Activated naive CD4-positive, alpha-beta T cell treated with anti-CD3 and anti-CD28 coated beads for 36 hours (primary cell): ENCODE measurements around the gene IRF3. TPM values are rescaled to one million over a fixed set of nuclear protein-coding genes. Genes with fewer than 3 reads are reported as not detected.

Experiments used
- CTCF ChIA-PET: fragments of 350-600 bp; sonication (Branson Sonifier 250); formaldehyde crosslinking; loops from one replicate; lab custom pipeline; 2021; ENCODE audit warnings: antibody characterized with exemption; lab: Charles Lee
- DNase-seq: peaks from one replicate; pipeline ENCODE4 v3.0.0-alpha.2; 2020
- H3K27ac Mint-ChIP-seq: one replicate; pipeline ENCODE4 v1.8.0; 2021; ENCODE audit warnings: mild to moderate bottlenecking, mixed read lengths
- H3K27me3 Mint-ChIP-seq: one replicate; pipeline ENCODE4 v1.8.0; 2021; ENCODE audit warnings: low read depth, mixed read lengths
- H3K36me3 Mint-ChIP-seq: one replicate; pipeline ENCODE4 v1.8.0; 2021; ENCODE audit warnings: low read depth, mixed read lengths
- H3K4me1 Mint-ChIP-seq: one replicate; pipeline ENCODE4 v1.8.0; 2021; ENCODE audit warnings: low read depth, mixed read lengths
- H3K4me3 Mint-ChIP-seq: one replicate; pipeline ENCODE4 v1.8.0; 2021; ENCODE audit warnings: mild to moderate bottlenecking, moderate library complexity, mixed read lengths
- H3K9me3 Mint-ChIP-seq: one replicate; pipeline ENCODE4 v1.8.0; 2021; ENCODE audit warnings: mixed read lengths
- intact Hi-C: fragments of 100-400 bp; cut with micrococcal nuclease; formaldehyde crosslinking; loops from one replicate; pipeline ENCODE4 v1.15.1; 2023
- total RNA-seq, 2 experiments: library from RNA; stranded (reverse); gene quantifications; one replicate each; pipeline ENCODE4 v1.2.3, GENCODE V29; 2021

IRF3 gene
- total RNA-seq, 2 experiments from 2014 or later: 85.2 to 97.8 TPM

GRCh38 chr19:49684983-49685553 is 19.4 kb upstream of the IRF3 start:
- H3K27me3 Mint-ChIP-seq: no peaks in the 10 kb centered on the region
- H3K4me1 Mint-ChIP-seq: peaks cover 32% of the 10 kb centered on the region
- H3K36me3 Mint-ChIP-seq: peaks cover 37% of the 10 kb centered on the region
- H3K4me3 Mint-ChIP-seq: no peak overlapping the region
- CTCF ChIA-PET: interaction anchor here (1.0 kb wide), 1 partner anchor 13 kb away, joined by 3 read pairs; no protein-coding TSS in a partner anchor
- H3K27ac Mint-ChIP-seq: no peak overlapping the region
- intact Hi-C loops: no loop called here
- DNase-seq: no peak
- no peaks in the 10 kb centered on the region for H3K9me3 Mint-ChIP-seq

- Mint-ChIP-seq H3K4me1 (peaks cover 34% of the 10 kb centered on the region), H3K4me3 (no peak overlapping the region), H3K27ac (no peak overlapping the region), H3K27me3 (no peaks in the 10 kb centered on the region), H3K9me3 (no peaks in the 10 kb centered on the region), H3K36me3 (peaks cover 35% of the 10 kb centered on the region)
- intact Hi-C loops: no loop called here
- DNase-seq: no peak
- CTCF ChIA-PET: interaction anchor here (1.1 kb wide), 1 partner anchor 138 kb away, joined by 4 read pairs; no protein-coding TSS in a partner anchor
Measured at GRCh38 chr19:49684251-49684982, 18.8 kb upstream of the IRF3 start.

- Mint-ChIP-seq H3K4me1 (peaks cover 36% of the 10 kb centered on the region), H3K27ac (no peak overlapping the region), H3K4me3 (no peak overlapping the region), H3K27me3 (no peaks in the 10 kb centered on the region), H3K9me3 (no peaks in the 10 kb centered on the region), H3K36me3 (peaks cover 35% of the 10 kb centered on the region)
- CTCF ChIA-PET: interaction anchor here (1.1 kb wide), 1 partner anchor 137 kb away, joined by 4 read pairs; no protein-coding TSS in a partner anchor
- intact Hi-C loops: no loop called here
- DNase-seq: no peak
Measured at GRCh38 chr19:49683814-49684250, 18.2 kb upstream of the IRF3 start.

- Mint-ChIP-seq H3K27ac (no peak overlapping the region), H3K36me3 (peaks cover 32% of the 10 kb centered on the region), H3K4me3 (no peak overlapping the region), H3K9me3 (no peaks in the 10 kb centered on the region), H3K4me1 (peaks cover 33% of the 10 kb centered on the region), H3K27me3 (no peaks in the 10 kb centered on the region)
- intact Hi-C loops: no loop called here
- no peak for DNase-seq
- CTCF ChIA-PET: interaction anchor here (0.8 kb wide), 1 partner anchor 10 kb away, joined by 4 read pairs; no protein-coding TSS in a partner anchor
Measured at GRCh38 chr19:49682274-49682673, 16.6 kb upstream of the IRF3 start.

GRCh38 chr19:49681830-49682229 is 16.2 kb upstream of the IRF3 start:
- intact Hi-C loops: no loop called here
- Mint-ChIP-seq H3K27me3 (no peaks in the 10 kb centered on the region), H3K4me3 (no peak overlapping the region), H3K9me3 (no peaks in the 10 kb centered on the region), H3K27ac (no peak overlapping the region), H3K36me3 (peaks cover 33% of the 10 kb centered on the region), H3K4me1 (peaks cover 33% of the 10 kb centered on the region)
- CTCF ChIA-PET: interaction anchor here (0.6 to 1.3 kb wide), 5 partner anchors 9 to 177 kb away, joined by 3 to 4 read pairs (median 3); no protein-coding TSS in a partner anchor
- no peak for DNase-seq

- DNase-seq: peak; percentile 96
- H3K27ac Mint-ChIP-seq: no peak overlapping the region
- peaks cover 31% of the 10 kb centered on the region for H3K36me3 Mint-ChIP-seq
- intact Hi-C loops: loop anchor here (1.0 kb wide), 1 partner anchor 110 kb away; no protein-coding TSS in a partner anchor
- no peaks in the 10 kb centered on the region for H3K9me3 Mint-ChIP-seq
- CTCF ChIA-PET: interaction anchor here (0.5 to 1.3 kb wide), 17 partner anchors 11 to 302 kb away, joined by 3 to 5 read pairs (median 3); partner anchors contain the start of gene RRAS
- no peaks in the 10 kb centered on the region for H3K27me3 Mint-ChIP-seq
- H3K4me1 Mint-ChIP-seq: peaks cover 32% of the 10 kb centered on the region
- H3K4me3 Mint-ChIP-seq: peak overlapping the region; percentile 14
Measured at GRCh38 chr19:49680421-49681351, 15.0 kb upstream of the IRF3 start.

- peaks cover 27% of the 10 kb centered on the region for H3K36me3 Mint-ChIP-seq
- no peaks in the 10 kb centered on the region for H3K27me3 Mint-ChIP-seq
- intact Hi-C loops: loop anchor here (1.0 kb wide), 1 partner anchor 110 kb away; no protein-coding TSS in a partner anchor
- DNase-seq: no peak
- H3K9me3 Mint-ChIP-seq: no peaks in the 10 kb centered on the region
- H3K4me3 Mint-ChIP-seq: peak overlapping the region; percentile 14
- H3K27ac Mint-ChIP-seq: no peak overlapping the region
- peaks cover 29% of the 10 kb centered on the region for H3K4me1 Mint-ChIP-seq
- CTCF ChIA-PET: interaction anchor here (0.6 to 1.9 kb wide), 7 partner anchors 9 to 207 kb away, joined by 3 to 9 read pairs (median 3); partner anchors contain the start of genes ADM5 and PTOV1
Measured at GRCh38 chr19:49679771-49680413, 14.2 kb upstream of the IRF3 start.

GRCh38 chr19:49678985-49679770 is 13.5 kb upstream of the IRF3 start:
- Mint-ChIP-seq H3K4me1 (peaks cover 29% of the 10 kb centered on the region), H3K27ac (peak overlapping the region; percentile 90), H3K36me3 (peaks cover 24% of the 10 kb centered on the region), H3K9me3 (no peaks in the 10 kb centered on the region), H3K4me3 (peak overlapping the region; percentile 91), H3K27me3 (no peaks in the 10 kb centered on the region)
- intact Hi-C loops: loop anchor here (1.0 kb wide), 3 partner anchors 86 to 205 kb away; partner anchors contain the start of gene FLT3LG
- no peak for DNase-seq
- CTCF ChIA-PET: interaction anchor here (0.8 to 2.1 kb wide), 10 partner anchors 10 to 172 kb away, joined by 3 to 9 read pairs (median 4); partner anchors contain the start of genes ADM5, PTOV1 and RRAS

GRCh38 chr19:49677901-49678674 is 12.4 kb upstream of the IRF3 start:
- Mint-ChIP-seq H3K27me3 (no peaks in the 10 kb centered on the region), H3K4me1 (peaks cover 29% of the 10 kb centered on the region), H3K36me3 (peaks cover 16% of the 10 kb centered on the region), H3K4me3 (peak overlapping the region; percentile 91), H3K9me3 (no peaks in the 10 kb centered on the region), H3K27ac (peak overlapping the region; percentile 90)
- intact Hi-C loops: loop anchor here (1.0 to 2.0 kb wide), 7 partner anchors 85 to 347 kb away; partner anchors contain the start of genes AKT1S1, ALDH16A1, FLT3LG and RPS11
- DNase-seq: peak; percentile 94
- CTCF ChIA-PET: interaction anchor here (0.6 to 2.1 kb wide), 13 partner anchors 11 to 208 kb away, joined by 3 to 9 read pairs (median 3); partner anchors contain the start of genes ADM5, PTOV1 and RRAS
